Body of pancreas (tissue), 4 donors: ENCODE results near the gene RNF213. TPM values are rescaled to one million over a fixed set of nuclear protein-coding genes. Genes with fewer than 3 reads are reported as not detected.

Experiments used
- ATAC-seq: fragments of 150-250 bp; one replicate; pipeline ENCODE4 v1.9.1; 2016
- DNase-seq, 4 donors: peaks; one replicate each; pipeline ENCODE4 v3.0.0-alpha.2; 2019
- H3K27ac ChIP-seq, 4 donors: fragments of 200-600 bp; sonication (generic); 1 replicate in 3 of 4; 2 replicates in 1 of 4; pipeline versions ENCODE4 v1.5.1 to v1.6.1; 2016 to 2019; ENCODE audit warnings: mild to moderate bottlenecking in 1 of 4, mixed read lengths in 1 of 4, moderate library complexity in 1 of 4
- H3K27me3 ChIP-seq, 2 donors: fragments of 200-600 bp; sonication (generic); one replicate each; pipeline ENCODE4 v1.6.0; 2016; ENCODE audit warnings: mild to moderate bottlenecking in 1 of 2
- H3K36me3 ChIP-seq, 2 donors: fragments of 200-600 bp; sonication (generic); replicated peaks in 1 of 2; 2 replicates each; pipeline ENCODE4 v1.5.1; 2016; ENCODE audit warnings: low read depth in 2 of 2; ENCODE audit not compliant: insufficient read depth in 1 of 2
- H3K4me1 ChIP-seq: fragments of 200-600 bp; sonication (generic); one replicate; pipeline ENCODE4 v1.6.0; 2016
- H3K4me3 ChIP-seq, 2 donors: fragments of 200-600 bp; sonication (generic); 1 replicate in 1 of 2; 2 replicates in 1 of 2; pipeline ENCODE4 v1.5.1; 2016 to 2019
- H3K9me3 ChIP-seq, 3 donors: fragments of 200-600 bp; sonication (generic); 1 replicate in 2 of 3; 2 replicates in 1 of 3; pipeline ENCODE4 v1.5.1; 2016
- CTCF ChIP-seq, 7 experiments: fragments of 450-650 bp in 4 of 7; fragments of 200-600 bp in 3 of 7; sonication (generic) in 3 of 7; IDR thresholded peaks; one replicate each; pipeline ENCODE4 v1.5.1; 2016 to 2019; ENCODE audit warnings: antibody characterized with exemption in 7 of 7
- POLR2A ChIP-seq, 3 donors: fragments of 450-650 bp; IDR thresholded peaks; one replicate each; pipeline ENCODE4 v1.6.1; 2016; ENCODE audit warnings: antibody characterized with exemption in 3 of 3, mild to moderate bottlenecking in 2 of 3
- WGBS, 2 donors: methylation state at CpG; one replicate each; pipeline ENCODE4 v1.1.5; 2017; 5-methylcytosine and 5-hydroxymethylcytosine counted together
- intact Hi-C: fragments of 100-400 bp; cut with DNase I; formaldehyde crosslinking; loops from one replicate; pipeline ENCODE4 v1.15.1; 2023
- total RNA-seq, 2 donors: library from RNA; depleted of rRNA; stranded (reverse); fragments of >200 nt; gene quantifications; one replicate each; pipeline ENCODE4 v1.1.0, GENCODE V29; 2016

RNF213 gene
- total RNA-seq, 2 donors from 2014 or later = 60.7 to 69.5 TPM

DNA sequence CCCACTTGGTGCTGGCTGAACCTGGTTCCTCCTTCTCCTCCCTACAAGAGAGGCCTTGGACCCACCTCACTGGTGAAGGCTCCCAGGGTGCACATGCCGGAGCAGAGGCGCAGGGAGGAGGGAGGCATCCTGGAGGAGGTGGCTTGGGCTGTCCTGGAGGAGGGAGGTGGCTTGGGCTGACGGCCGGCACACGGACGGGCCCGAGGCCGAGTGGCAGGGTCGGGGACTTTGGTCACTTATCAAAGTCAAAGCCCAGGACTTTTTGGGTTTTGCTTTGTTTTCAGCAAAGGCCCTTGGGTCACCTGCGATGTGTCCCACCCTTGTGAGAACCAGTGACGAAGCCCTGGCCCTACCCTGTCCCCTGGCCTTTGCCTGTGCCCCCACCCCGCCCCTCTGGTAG is 182.8 kb downstream of the RNF213 start:
- TF ChIP-seq POLR2A (IDR thresholded peaks at IDR 0.05) = no peak
- no peak for TF ChIP-seq CTCF (IDR thresholded peaks at IDR 0.05)

DNA sequence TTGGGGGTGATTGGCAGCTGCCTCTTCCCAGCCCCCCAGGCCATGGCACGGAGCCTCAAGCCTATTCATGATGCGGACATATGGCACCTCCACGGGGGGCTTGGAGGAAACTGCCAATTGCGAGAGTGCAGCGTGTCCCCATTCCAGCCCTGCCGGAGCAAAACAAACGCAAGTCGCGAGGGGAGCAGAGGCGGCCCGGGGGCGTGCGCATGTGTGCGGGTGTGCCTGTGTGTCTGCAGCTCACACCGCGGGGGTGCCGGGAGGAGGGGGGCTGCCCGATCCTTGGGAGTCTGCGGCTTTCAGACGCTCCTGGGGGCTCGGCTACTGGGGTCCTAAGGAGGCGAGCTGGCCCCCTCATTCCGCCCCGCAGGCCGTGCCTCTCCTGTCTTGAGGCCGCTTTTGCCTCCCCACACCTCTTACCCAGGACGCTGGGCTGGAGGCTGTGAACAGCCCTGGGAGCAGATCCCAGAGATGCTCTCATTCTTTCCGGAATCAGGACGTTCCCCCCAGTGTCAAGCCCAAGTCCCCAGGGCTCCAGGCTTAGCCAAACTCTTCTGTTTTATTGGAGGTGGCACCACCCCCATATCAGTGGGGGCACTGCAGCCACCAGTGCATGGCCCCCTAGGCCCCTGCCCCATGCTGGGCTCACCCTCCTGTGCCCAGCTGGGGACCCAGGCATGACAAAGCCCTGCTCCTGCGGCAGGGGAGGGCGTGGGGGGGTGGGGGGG is 183.4 kb downstream of the RNF213 start:
- H3K27ac ChIP-seq = no peak overlapping the region
- TF ChIP-seq CTCF (IDR thresholded peaks at IDR 0.05) = no peak
- 56 to 60% methylated on average over 27 to 30 of the region's 31 CpGs for WGBS, 2 donors
- DNase-seq (no peak), ATAC-seq (no peak)
- no peaks in the 10 kb centered on the region for H3K27me3 ChIP-seq
- H3K9me3 ChIP-seq = no peaks in the 10 kb centered on the region
- H3K4me3 ChIP-seq = no peak overlapping the region
- H3K36me3 ChIP-seq = no peaks in the 10 kb centered on the region
- peaks cover 20% of the 10 kb centered on the region for H3K4me1 ChIP-seq
- intact Hi-C loops = no loop called here

More for the DNA sequence above, 182.8 kb downstream of the RNF213 start:
- WGBS, 2 donors = 0 to 67% methylated on average over 1 to 12 of the region's 12 CpGs
- H3K4me1 ChIP-seq = peaks cover 20% of the 10 kb centered on the region
- H3K4me3 ChIP-seq = no peak overlapping the region
- intact Hi-C loops = no loop called here
- ATAC-seq = no peak
- no peaks in the 10 kb centered on the region for H3K27me3 ChIP-seq
- no peak for DNase-seq
- no peaks in the 10 kb centered on the region for H3K9me3 ChIP-seq
- no peak overlapping the region for H3K27ac ChIP-seq
- H3K36me3 ChIP-seq = no peaks in the 10 kb centered on the region

GRCh38 chr17:80444644-80444979 is 184.0 kb downstream of the RNF213 start:
- intact Hi-C loops = no loop called here
- Histone ChIP-seq H3K27me3 (no peaks in the 10 kb centered on the region), H3K4me1 (peaks cover 20% of the 10 kb centered on the region), H3K4me3 (no peak overlapping the region), H3K36me3 (no peaks in the 10 kb centered on the region), H3K9me3 (no peaks in the 10 kb centered on the region), H3K27ac (no peak overlapping the region)
- TF ChIP-seq CTCF (IDR thresholded peaks at IDR 0.05) = no peak
- no peak for TF ChIP-seq POLR2A (IDR thresholded peaks at IDR 0.05)
- ATAC-seq (no peak), DNase-seq (no peak)
- WGBS, 2 donors = 66 to 100% methylated on average over 1 to 6 of the region's 6 CpGs

- Histone ChIP-seq H3K27me3 (no peaks in the 10 kb centered on the region), H3K4me3 (no peak overlapping the region), H3K9me3 (no peaks in the 10 kb centered on the region), H3K27ac (no peak overlapping the region), H3K36me3 (no peaks in the 10 kb centered on the region), H3K4me1 (peaks cover 20% of the 10 kb centered on the region)
- DNase-seq (no peak), ATAC-seq (no peak)
- TF ChIP-seq CTCF (IDR thresholded peaks at IDR 0.05) = no peak
- TF ChIP-seq POLR2A (IDR thresholded peaks at IDR 0.05) = no peak
- 70 to 71% methylated on average over 15 to 19 of the region's 26 CpGs for WGBS, 2 donors
- intact Hi-C loops = no loop called here
Measured at GRCh38 chr17:80445007-80445725, 184.5 kb downstream of the RNF213 start.
